CD4-positive, alpha-beta T cell treated with Interleukin-15 for 1 hour (primary cell): ENCODE data around the gene BSN.
A peak's percentile ranks its signal among the peaks of the same experiment; 100 is the strongest.

ENCODE experiments used
- DNase-seq: peaks from one replicate; pipeline ENCODE4 v3.0.0-alpha.2; 2020

The BSN gene

GRCh38 chr3:49717959-49718857 is 163.9 kb downstream of the BSN start:
- no peak for DNase-seq

GRCh38 chr3:49718858-49719213 is 164.6 kb downstream of the BSN start:
- DNase-seq: no peak

- DNase-seq: peak; percentile 90
Observed at GRCh38 chr3:49719214-49719884, 165.1 kb downstream of the BSN start, which contains the start of gene AMIGO3. Gene AMIGO3, minus strand, starts transcription at chr3:49719684. Its CDS starts 219 bp downstream, at chr3:49719465.
